Panc1 (cell line): ENCODE data around the gene STARD7. TPM values are rescaled to one million over a fixed set of nuclear protein-coding genes. Genes with fewer than 3 reads are reported as not detected.
A peak's percentile ranks its signal among the peaks of the same experiment; 100 is the strongest.

Experiments used
- ATAC-seq: fragments of 200-7000 bp; cut with Tn5 transposase; 2 replicates; pipeline ENCODE4 v1.9.1; 2020; ENCODE audit warnings: mild to moderate bottlenecking, moderate library complexity
- BruUV-seq: library from RNA; stranded (reverse); fragments of 400-500 nt; replicated peaks from 2 replicates; lab custom pipeline; 2021; lab: Mats Ljungman, UMichigan
- CTCF ChIA-PET: fragments of 300-600 bp; sonication (Branson Sonifier 250); formaldehyde crosslinking; loops from one replicate; lab custom pipeline; 2022; ENCODE audit warnings: antibody characterized with exemption; lab: Charles Lee
- POLR2A ChIA-PET: fragments of 300-600 bp; sonication (Branson Sonifier 250); formaldehyde crosslinking; loops from one replicate; lab custom pipeline; 2022; ENCODE audit warnings: antibody characterized with exemption; lab: Charles Lee
- DNase-seq: peaks from one replicate; pipeline ENCODE4 v3.0.0-alpha.2; 2010; ENCODE audit warnings: low read depth, low spot score
- H3K27ac ChIP-seq: 2 replicates; pipeline ENCODE4 v1.5.1; 2011; ENCODE audit warnings: mild to moderate bottlenecking, low read length, inconsistent platforms
- H3K27me3 ChIP-seq: fragments of 200-500 bp; sonication (Bioruptor generic); 2 replicates; pipeline ENCODE4 v1.6.0; 2014; ENCODE audit warnings: low read length, inconsistent platforms; ENCODE audit not compliant: control insufficient read depth, insufficient read depth
- H3K36me3 ChIP-seq: fragments of 200-500 bp; sonication (Bioruptor generic); 2 replicates; pipeline ENCODE4 v1.5.1; 2014; ENCODE audit warnings: inconsistent platforms, mild to moderate bottlenecking, low read length, moderate library complexity; ENCODE audit not compliant: control insufficient read depth, insufficient read depth
- H3K4me1 ChIP-seq: 2 replicates; pipeline ENCODE4 v1.5.1; 2011; ENCODE audit warnings: inconsistent platforms, mild to moderate bottlenecking, low read length, moderate library complexity; ENCODE audit not compliant: control insufficient read depth, insufficient read depth
- H3K4me3 ChIP-seq, 2 experiments: 2 replicates each; pipeline ENCODE4 v1.5.1; 2011 to 2012; ENCODE audit warnings: low read depth in 2 of 2, low read length in 2 of 2, mild to moderate bottlenecking in 2 of 2, inconsistent platforms in 1 of 2, moderate library complexity in 1 of 2
- H3K9me3 ChIP-seq: fragments of 200-500 bp; sonication (Bioruptor generic); 2 replicates; pipeline ENCODE4 v1.5.1; 2014; ENCODE audit warnings: low read depth, mild to moderate bottlenecking, inconsistent platforms, low read length, moderate library complexity; ENCODE audit not compliant: control insufficient read depth, insufficient read depth
- POLR2AphosphoS5 ChIP-seq: IDR thresholded peaks from 2 replicates; pipeline ENCODE4 v1.6.1; 2012; ENCODE audit warnings: mild to moderate bottlenecking, low read depth, low read length, moderate library complexity
- SIN3A ChIP-seq: IDR thresholded peaks from 2 replicates; pipeline ENCODE4 v1.6.1; 2012; ENCODE audit warnings: low read depth, mild to moderate bottlenecking, low read length, moderate library complexity, borderline replicate concordance; ENCODE audit not compliant: insufficient read depth
- TCF7L2 ChIP-seq: IDR thresholded peaks from 2 replicates; pipeline ENCODE4 v1.6.1; 2011; ENCODE audit warnings: mild to moderate bottlenecking, low read depth, low read length, inconsistent platforms
- in situ Hi-C: cut with HindIII; loops from 2 replicates; pipeline ENCODE4 v1.10.0; 2016; ENCODE audit warnings: low sequenced_read_pairs, low pct_unique_long_range_greater_than_20kb
- intact Hi-C: fragments of 100-400 bp; cut with micrococcal nuclease; formaldehyde crosslinking; loops from one replicate; pipeline ENCODE4 v1.10.0; 2022; ENCODE audit not compliant: unreplicated experiment
- total RNA-seq: library from RNA; stranded (reverse); gene quantifications from one replicate; pipeline ENCODE4 v1.2.1, GENCODE V29; 2021; ENCODE audit not compliant: unreplicated experiment
- TF ChIP-seq, protein P1 (sequence below), 2 experiments: IDR thresholded peaks; 2 replicates each; pipeline ENCODE4 v1.6.1; 2011 to 2012; ENCODE audit warnings: low read depth in 2 of 2, control low read depth in 1 of 2, low read length in 1 of 2, mild to moderate bottlenecking in 1 of 2, moderate library complexity in 1 of 2; ENCODE audit not compliant: insufficient read depth in 1 of 2
- TF ChIP-seq, protein P2 (sequence below): fragments of 450-650 bp; IDR thresholded peaks from 2 replicates; pipeline ENCODE4 v1.5.1; 2017; ENCODE audit warnings: mild to moderate bottlenecking

STARD7 gene
- total RNA-seq, 1 experiment from 2014 or later, result 133 TPM

DNA sequence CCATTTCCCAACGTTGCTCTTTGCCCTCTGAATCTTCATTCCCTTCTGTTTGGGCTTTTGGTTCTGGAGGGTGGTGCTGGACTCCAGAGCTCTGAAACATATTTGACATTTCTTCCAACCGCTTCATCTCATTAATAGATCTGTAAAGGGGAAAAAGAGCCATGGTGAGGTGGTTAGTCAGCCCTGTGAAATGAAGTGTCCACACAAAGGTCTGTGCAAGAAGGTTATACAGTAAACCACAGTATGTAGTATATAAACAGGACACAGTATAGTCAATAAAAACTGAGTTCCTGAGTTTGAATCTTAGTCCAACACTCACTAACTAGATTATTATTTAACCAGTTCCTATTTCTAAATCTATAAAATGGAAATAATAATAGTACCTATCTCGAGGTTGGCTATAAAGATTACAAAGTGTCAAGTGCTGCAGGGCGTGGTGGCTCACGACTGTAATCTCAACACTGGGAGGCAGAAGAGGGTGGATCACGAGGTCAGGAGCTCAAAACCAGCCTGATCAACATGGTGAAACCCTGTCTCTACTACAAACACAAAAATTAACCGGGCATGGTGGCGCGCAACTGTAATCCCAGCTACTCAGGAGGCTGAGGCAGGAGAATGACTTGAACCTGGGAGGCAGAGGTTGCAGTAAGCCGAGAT, 13.1 kb downstream of the STARD7 start:
- Histone ChIP-seq H3K4me3 (no peak overlapping the region), H3K27ac (no peak overlapping the region), H3K9me3 (no peaks in the 10 kb centered on the region), H3K4me1 (no peaks in the 10 kb centered on the region), H3K27me3 (no peaks in the 10 kb centered on the region), H3K36me3 (peaks cover 34% of the 10 kb centered on the region)
- POLR2A ChIA-PET, result no interaction called here
- ATAC-seq (peak; percentile 70), DNase-seq (no peak)
- no TSS peak for BruUV-seq
- intact Hi-C loops, result no loop called here
- in situ Hi-C loops, result no loop called here
- TF ChIP-seq, protein P1, sequence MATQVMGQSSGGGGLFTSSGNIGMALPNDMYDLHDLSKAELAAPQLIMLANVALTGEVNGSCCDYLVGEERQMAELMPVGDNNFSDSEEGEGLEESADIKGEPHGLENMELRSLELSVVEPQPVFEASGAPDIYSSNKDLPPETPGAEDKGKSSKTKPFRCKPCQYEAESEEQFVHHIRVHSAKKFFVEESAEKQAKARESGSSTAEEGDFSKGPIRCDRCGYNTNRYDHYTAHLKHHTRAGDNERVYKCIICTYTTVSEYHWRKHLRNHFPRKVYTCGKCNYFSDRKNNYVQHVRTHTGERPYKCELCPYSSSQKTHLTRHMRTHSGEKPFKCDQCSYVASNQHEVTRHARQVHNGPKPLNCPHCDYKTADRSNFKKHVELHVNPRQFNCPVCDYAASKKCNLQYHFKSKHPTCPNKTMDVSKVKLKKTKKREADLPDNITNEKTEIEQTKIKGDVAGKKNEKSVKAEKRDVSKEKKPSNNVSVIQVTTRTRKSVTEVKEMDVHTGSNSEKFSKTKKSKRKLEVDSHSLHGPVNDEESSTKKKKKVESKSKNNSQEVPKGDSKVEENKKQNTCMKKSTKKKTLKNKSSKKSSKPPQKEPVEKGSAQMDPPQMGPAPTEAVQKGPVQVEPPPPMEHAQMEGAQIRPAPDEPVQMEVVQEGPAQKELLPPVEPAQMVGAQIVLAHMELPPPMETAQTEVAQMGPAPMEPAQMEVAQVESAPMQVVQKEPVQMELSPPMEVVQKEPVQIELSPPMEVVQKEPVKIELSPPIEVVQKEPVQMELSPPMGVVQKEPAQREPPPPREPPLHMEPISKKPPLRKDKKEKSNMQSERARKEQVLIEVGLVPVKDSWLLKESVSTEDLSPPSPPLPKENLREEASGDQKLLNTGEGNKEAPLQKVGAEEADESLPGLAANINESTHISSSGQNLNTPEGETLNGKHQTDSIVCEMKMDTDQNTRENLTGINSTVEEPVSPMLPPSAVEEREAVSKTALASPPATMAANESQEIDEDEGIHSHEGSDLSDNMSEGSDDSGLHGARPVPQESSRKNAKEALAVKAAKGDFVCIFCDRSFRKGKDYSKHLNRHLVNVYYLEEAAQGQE (IDR thresholded peaks at IDR 0.05; ENCODE audit: insufficient read depth in 1 of 2, low read depth in 2 of 2, low read length in 1 of 2), result no peak
- TF ChIP-seq, protein P2, sequence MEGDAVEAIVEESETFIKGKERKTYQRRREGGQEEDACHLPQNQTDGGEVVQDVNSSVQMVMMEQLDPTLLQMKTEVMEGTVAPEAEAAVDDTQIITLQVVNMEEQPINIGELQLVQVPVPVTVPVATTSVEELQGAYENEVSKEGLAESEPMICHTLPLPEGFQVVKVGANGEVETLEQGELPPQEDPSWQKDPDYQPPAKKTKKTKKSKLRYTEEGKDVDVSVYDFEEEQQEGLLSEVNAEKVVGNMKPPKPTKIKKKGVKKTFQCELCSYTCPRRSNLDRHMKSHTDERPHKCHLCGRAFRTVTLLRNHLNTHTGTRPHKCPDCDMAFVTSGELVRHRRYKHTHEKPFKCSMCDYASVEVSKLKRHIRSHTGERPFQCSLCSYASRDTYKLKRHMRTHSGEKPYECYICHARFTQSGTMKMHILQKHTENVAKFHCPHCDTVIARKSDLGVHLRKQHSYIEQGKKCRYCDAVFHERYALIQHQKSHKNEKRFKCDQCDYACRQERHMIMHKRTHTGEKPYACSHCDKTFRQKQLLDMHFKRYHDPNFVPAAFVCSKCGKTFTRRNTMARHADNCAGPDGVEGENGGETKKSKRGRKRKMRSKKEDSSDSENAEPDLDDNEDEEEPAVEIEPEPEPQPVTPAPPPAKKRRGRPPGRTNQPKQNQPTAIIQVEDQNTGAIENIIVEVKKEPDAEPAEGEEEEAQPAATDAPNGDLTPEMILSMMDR, result no peak
- TF ChIP-seq POLR2AphosphoS5, result no peak
- no peak for TF ChIP-seq TCF7L2
- no peak for TF ChIP-seq SIN3A
- CTCF ChIA-PET, result no interaction called here

DNA sequence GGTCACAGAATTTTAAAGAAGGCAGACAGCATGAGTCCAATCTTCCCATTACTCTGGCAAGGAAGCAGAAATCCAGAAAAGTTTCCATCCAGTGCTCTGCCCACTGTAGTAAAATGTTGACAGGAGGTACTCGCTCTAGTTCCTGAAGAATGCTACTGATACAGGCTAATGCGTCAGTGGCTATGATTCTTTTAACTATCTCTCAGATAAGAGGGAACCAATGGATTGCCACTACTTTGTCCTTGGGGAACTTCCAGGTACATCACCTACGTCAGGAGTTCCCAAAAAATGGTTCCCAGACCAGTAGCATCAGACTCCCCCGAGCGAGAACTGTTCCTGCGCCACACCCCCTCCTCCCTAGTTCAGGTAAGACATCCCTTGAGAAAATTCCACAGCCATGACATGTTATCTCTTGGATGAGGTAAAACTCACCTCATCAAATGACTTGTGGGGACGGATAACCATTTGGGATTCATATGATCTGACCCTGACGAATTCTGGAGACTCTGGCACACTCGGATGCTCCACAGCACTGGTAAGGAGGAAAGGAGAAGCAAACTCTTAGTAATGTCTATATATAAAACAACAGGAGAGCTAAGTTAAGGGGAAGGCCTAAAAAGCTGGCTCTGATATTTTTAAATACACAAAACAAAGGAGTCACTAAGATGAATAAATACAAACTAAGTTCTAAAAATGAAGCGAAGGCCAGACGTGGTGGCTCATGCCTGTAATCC, 16.5 kb downstream of the STARD7 start:
- ChIA-PET POLR2A (no interaction called here), CTCF (no interaction called here)
- ATAC-seq (no peak), DNase-seq (no peak)
- TF ChIP-seq, protein P2, result no peak
- TF ChIP-seq TCF7L2 (no peak), POLR2AphosphoS5 (no peak), SIN3A (no peak)
- TF ChIP-seq, protein P1 (IDR thresholded peaks at IDR 0.05; ENCODE audit: insufficient read depth in 1 of 2, low read depth in 2 of 2, low read length in 1 of 2), result no peak
- Histone ChIP-seq H3K4me3 (no peak overlapping the region), H3K27me3 (no peaks in the 10 kb centered on the region), H3K4me1 (no peaks in the 10 kb centered on the region), H3K27ac (no peak overlapping the region), H3K36me3 (peaks cover 41% of the 10 kb centered on the region), H3K9me3 (no peaks in the 10 kb centered on the region)
- no TSS peak for BruUV-seq
- in situ Hi-C loops, result no loop called here
- intact Hi-C loops, result no loop called here
